Fibroblast of mammary gland (primary cell): Measurements from ENCODE around the gene TRABD2A.

ENCODE experiments used
- DNase-seq: peaks from one replicate; pipeline ENCODE4 v3.0.0-alpha.2; 2010; ENCODE audit warnings: low read depth
- H3K4me3 ChIP-seq: 2 replicates; pipeline ENCODE4 v1.5.1; 2011; ENCODE audit warnings: low read depth, mild to moderate bottlenecking, low read length, moderate library complexity; ENCODE audit not compliant: control insufficient read depth
- CTCF ChIP-seq: conservative IDR thresholded peaks from 2 replicates; pipeline ENCODE4 v1.5.1; 2011; ENCODE audit warnings: low read depth, low read length, inconsistent platforms; ENCODE audit not compliant: control insufficient read depth, insufficient read depth

The TRABD2A gene

GRCh38 chr2:84815146-84815545 is 65.7 kb downstream of the TRABD2A start:
- peak; percentile 67 for DNase-seq
- no peak for TF ChIP-seq CTCF
- H3K4me3 ChIP-seq, result no peak overlapping the region

- TF ChIP-seq CTCF, result no peak
Measured at GRCh38 chr2:84811839-84812431, 68.9 kb downstream of the TRABD2A start.

GRCh38 chr2:84808279-84808678 is 72.6 kb downstream of the TRABD2A start:
- TF ChIP-seq CTCF, result no peak
- no peak for DNase-seq
- H3K4me3 ChIP-seq, result no peak overlapping the region

More at GRCh38 chr2:84811839-84812431, 68.9 kb downstream of the TRABD2A start:
- H3K4me3 ChIP-seq, result no peak overlapping the region
- no peak for DNase-seq

- H3K4me3 ChIP-seq, result no peak overlapping the region
- DNase-seq, result peak; percentile 97
- TF ChIP-seq CTCF, result no peak
Measured at GRCh38 chr2:84807063-84807485, 73.8 kb downstream of the TRABD2A start.

GRCh38 chr2:84805250-84805958 is 75.5 kb downstream of the TRABD2A start:
- peak; percentile 73 for DNase-seq
- no peak overlapping the region for H3K4me3 ChIP-seq
- no peak for TF ChIP-seq CTCF

GRCh38 chr2:84801811-84802210 is 79.1 kb downstream of the TRABD2A start:
- TF ChIP-seq CTCF, result no peak
- no peak overlapping the region for H3K4me3 ChIP-seq

More at GRCh38 chr2:84801811-84802210, 79.1 kb downstream of the TRABD2A start:
- DNase-seq, result no peak
